WTC11 (cell line): ENCODE results near the gene CD59. TPM values are rescaled to one million over a fixed set of nuclear protein-coding genes. Genes with fewer than 3 reads are reported as not detected.

Experiments
- ATAC-seq: fragments of 200-7000 bp; cut with Tn5 transposase; 2 replicates; pipeline ENCODE4 v1.10.0; 2021; ENCODE audit warnings: mild to moderate bottlenecking, moderate library complexity
- CTCF ChIA-PET: fragments of 300-600 bp; sonication (Branson Sonifier 250); formaldehyde crosslinking; loops from one replicate; lab custom pipeline; 2021; ENCODE audit warnings: antibody characterized with exemption; lab: Charles Lee
- POLR2A ChIA-PET: fragments of 350-600 bp; sonication (Branson Sonifier 250); formaldehyde crosslinking; loops from one replicate; lab custom pipeline; 2021; ENCODE audit warnings: antibody characterized with exemption; lab: Charles Lee
- DNase-seq: peaks from one replicate; pipeline ENCODE4 v3.0.0; 2021; ENCODE audit warnings: low spot score
- H3K27ac Mint-ChIP-seq: 2 replicates; pipeline ENCODE4 v1.8.0; 2021; ENCODE audit warnings: mixed read lengths
- H3K27me3 Mint-ChIP-seq: 2 replicates; pipeline ENCODE4 v1.8.0; 2021; ENCODE audit warnings: low read depth, mild to moderate bottlenecking, moderate library complexity, mixed read lengths
- H3K36me3 Mint-ChIP-seq: 2 replicates; pipeline ENCODE4 v1.8.0; 2021; ENCODE audit warnings: mixed read lengths
- H3K4me1 Mint-ChIP-seq: 2 replicates; pipeline ENCODE4 v1.8.0; 2022; ENCODE audit warnings: mixed read lengths
- H3K4me3 Mint-ChIP-seq: 2 replicates; pipeline ENCODE4 v1.8.0; 2021; ENCODE audit warnings: mild to moderate bottlenecking, moderate library complexity, mixed read lengths
- H3K9me3 Mint-ChIP-seq: 2 replicates; pipeline ENCODE4 v1.8.0; 2021; ENCODE audit warnings: mixed read lengths
- CBFB ChIP-seq: sonication (generic); formaldehyde crosslinking; IDR thresholded peaks from 2 replicates; pipeline ENCODE4 v1.8.1; 2022; ENCODE audit warnings: mild to moderate bottlenecking, low read depth, missing genetic modification reagents
- ETV6 ChIP-seq: sonication (generic); formaldehyde crosslinking; IDR thresholded peaks from 2 replicates; pipeline ENCODE4 v1.8.1; 2022; ENCODE audit warnings: mild to moderate bottlenecking, missing genetic modification reagents
- FOXJ3 ChIP-seq: sonication (generic); formaldehyde crosslinking; IDR thresholded peaks from 2 replicates; pipeline ENCODE4 v1.9.0; 2021; ENCODE audit warnings: missing genetic modification reagents, mild to moderate bottlenecking, borderline replicate concordance
- GRHL2 ChIP-seq: fragments of 250-450 bp; sonication (Bioruptor Pico); IDR thresholded peaks from 2 replicates; pipeline ENCODE4 v1.8.0; 2022; ENCODE audit warnings: mild to moderate bottlenecking, moderate library complexity; ENCODE audit not compliant: insufficient replicate concordance, severe bottlenecking
- IRF2 ChIP-seq: sonication (generic); formaldehyde crosslinking; IDR thresholded peaks from 2 replicates; pipeline ENCODE4 v1.8.0; 2022; ENCODE audit warnings: low read depth, missing genetic modification reagents, borderline replicate concordance
- JUN ChIP-seq: sonication (generic); formaldehyde crosslinking; IDR thresholded peaks from 2 replicates; pipeline ENCODE4 v1.8.0; 2023; ENCODE audit warnings: mild to moderate bottlenecking, missing genetic modification reagents
- PRRX2 ChIP-seq: fragments of 250-450 bp; sonication (Bioruptor Pico); IDR thresholded peaks from 2 replicates; pipeline ENCODE4 v1.8.0; 2021; ENCODE audit warnings: mild to moderate bottlenecking
- RELA ChIP-seq: sonication (generic); formaldehyde crosslinking; IDR thresholded peaks from 2 replicates; pipeline ENCODE4 v1.8.1; 2022; ENCODE audit warnings: missing genetic modification reagents, mild to moderate bottlenecking, borderline replicate concordance
- RORB ChIP-seq: fragments of 250-450 bp; sonication (Bioruptor Pico); IDR thresholded peaks from 2 replicates; pipeline ENCODE4 v1.9.0; 2021; ENCODE audit warnings: mild to moderate bottlenecking
- TCF7 ChIP-seq: sonication (generic); formaldehyde crosslinking; IDR thresholded peaks from 2 replicates; pipeline ENCODE4 v1.8.0; 2022; ENCODE audit warnings: mild to moderate bottlenecking, low read depth, missing genetic modification reagents, moderate library complexity
- TP53 ChIP-seq: sonication (generic); formaldehyde crosslinking; IDR thresholded peaks from 2 replicates; pipeline ENCODE4 v1.8.1; 2023; ENCODE audit warnings: mild to moderate bottlenecking, missing genetic modification reagents
- ZNF121 ChIP-seq: sonication (generic); formaldehyde crosslinking; IDR thresholded peaks from 2 replicates; pipeline ENCODE4 v1.8.0; 2023; ENCODE audit warnings: missing genetic modification reagents
- ZNF317 ChIP-seq: sonication (generic); formaldehyde crosslinking; IDR thresholded peaks from 2 replicates; pipeline ENCODE4 v1.8.1; 2023; ENCODE audit warnings: low read depth, mild to moderate bottlenecking, moderate library complexity, missing genetic modification reagents, borderline replicate concordance
- ZNF423 ChIP-seq: fragments of 250-450 bp; sonication (Bioruptor Pico); IDR thresholded peaks from 2 replicates; pipeline ENCODE4 v2.1.2; 2022; ENCODE audit warnings: mild to moderate bottlenecking, moderate library complexity
- total RNA-seq: library from RNA; stranded (reverse); gene quantifications from 3 replicates; pipeline ENCODE4 v1.2.3, GENCODE V29; 2021
- TF ChIP-seq, protein P1 (sequence below): fragments of 200-600 bp; IDR thresholded peaks from 2 replicates; pipeline ENCODE4 v1.8.0; 2022; ENCODE audit warnings: antibody characterized with exemption
- TF ChIP-seq, protein P2 (sequence below): sonication (generic); formaldehyde crosslinking; IDR thresholded peaks from 2 replicates; pipeline ENCODE4 v1.8.0; 2022; ENCODE audit warnings: mild to moderate bottlenecking, missing genetic modification reagents
- TF ChIP-seq, protein P3 (sequence below): fragments of 250-450 bp; sonication (Bioruptor Pico); IDR thresholded peaks from 2 replicates; pipeline ENCODE4 v1.9.0; 2021; ENCODE audit warnings: mild to moderate bottlenecking, borderline replicate concordance
- TF ChIP-seq, protein P4 (sequence below): sonication (generic); formaldehyde crosslinking; IDR thresholded peaks from 2 replicates; pipeline ENCODE4 v1.8.1; 2023; ENCODE audit warnings: mild to moderate bottlenecking, missing genetic modification reagents
- TF ChIP-seq, protein P5 (sequence below): fragments of 250-450 bp; sonication (Bioruptor Pico); IDR thresholded peaks from 2 replicates; pipeline ENCODE4 v2.1.2; 2022; ENCODE audit warnings: mild to moderate bottlenecking, moderate library complexity
- TF ChIP-seq, protein P6 (sequence below): fragments of 250-450 bp; sonication (Bioruptor Pico); IDR thresholded peaks from 2 replicates; pipeline ENCODE4 v1.9.0; 2021; ENCODE audit warnings: mild to moderate bottlenecking
- TF ChIP-seq, protein P7 (sequence below): fragments of 250-450 bp; sonication (Bioruptor Pico); IDR thresholded peaks from 2 replicates; pipeline ENCODE4 v1.9.0; 2021; ENCODE audit warnings: mild to moderate bottlenecking

The CD59 gene
- total RNA-seq, 1 experiment from 2014 or later = 65.8 TPM

DNA sequence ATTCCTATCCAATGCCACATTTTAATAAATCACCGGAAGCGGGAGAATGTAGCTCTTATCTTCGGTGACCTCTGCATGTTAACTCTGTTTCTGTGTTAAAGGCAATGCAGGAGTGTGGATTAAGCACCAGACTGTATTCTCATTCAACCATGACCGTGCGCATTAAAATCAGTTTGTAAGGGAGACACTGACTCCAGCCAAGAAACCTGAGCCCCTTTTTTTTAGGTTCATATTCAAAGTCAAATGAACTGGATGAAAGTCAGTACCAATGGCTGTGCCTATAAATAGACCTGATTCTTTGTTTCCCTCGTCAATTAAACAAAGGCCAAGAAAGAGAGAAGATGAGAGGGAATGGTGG, 67.8 kb downstream of the CD59 start:
- peaks cover 51% of the 10 kb centered on the region for H3K4me1 Mint-ChIP-seq
- TF ChIP-seq ZNF423 (CRISPR knock-in tag) = no peak
- TF ChIP-seq ZNF317 (CRISPR knock-in tag) = no peak
- no peak for TF ChIP-seq TP53 (CRISPR knock-in tag)
- TF ChIP-seq, protein P1, sequence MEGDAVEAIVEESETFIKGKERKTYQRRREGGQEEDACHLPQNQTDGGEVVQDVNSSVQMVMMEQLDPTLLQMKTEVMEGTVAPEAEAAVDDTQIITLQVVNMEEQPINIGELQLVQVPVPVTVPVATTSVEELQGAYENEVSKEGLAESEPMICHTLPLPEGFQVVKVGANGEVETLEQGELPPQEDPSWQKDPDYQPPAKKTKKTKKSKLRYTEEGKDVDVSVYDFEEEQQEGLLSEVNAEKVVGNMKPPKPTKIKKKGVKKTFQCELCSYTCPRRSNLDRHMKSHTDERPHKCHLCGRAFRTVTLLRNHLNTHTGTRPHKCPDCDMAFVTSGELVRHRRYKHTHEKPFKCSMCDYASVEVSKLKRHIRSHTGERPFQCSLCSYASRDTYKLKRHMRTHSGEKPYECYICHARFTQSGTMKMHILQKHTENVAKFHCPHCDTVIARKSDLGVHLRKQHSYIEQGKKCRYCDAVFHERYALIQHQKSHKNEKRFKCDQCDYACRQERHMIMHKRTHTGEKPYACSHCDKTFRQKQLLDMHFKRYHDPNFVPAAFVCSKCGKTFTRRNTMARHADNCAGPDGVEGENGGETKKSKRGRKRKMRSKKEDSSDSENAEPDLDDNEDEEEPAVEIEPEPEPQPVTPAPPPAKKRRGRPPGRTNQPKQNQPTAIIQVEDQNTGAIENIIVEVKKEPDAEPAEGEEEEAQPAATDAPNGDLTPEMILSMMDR = no peak
- TF ChIP-seq CBFB (CRISPR knock-in tag) = no peak
- POLR2A ChIA-PET = no interaction called here
- peak overlapping the region; percentile 50 for H3K27ac Mint-ChIP-seq
- peaks cover 9% of the 10 kb centered on the region for H3K36me3 Mint-ChIP-seq
- peak; percentile 66 for ATAC-seq
- DNase-seq = no peak
- CTCF ChIA-PET = interaction anchor here (1.2 to 1.5 kb wide), 2 partner anchors 14 to 74 kb away, joined by 3 to 5 read pairs; no protein-coding TSS in a partner anchor
- H3K27me3 Mint-ChIP-seq = no peaks in the 10 kb centered on the region
- H3K4me3 Mint-ChIP-seq = 0 out of 2 replicates have a peak overlapping the region, but pooled peaks have one; percentile 1
- peaks cover 16% of the 10 kb centered on the region for H3K9me3 Mint-ChIP-seq

DNA sequence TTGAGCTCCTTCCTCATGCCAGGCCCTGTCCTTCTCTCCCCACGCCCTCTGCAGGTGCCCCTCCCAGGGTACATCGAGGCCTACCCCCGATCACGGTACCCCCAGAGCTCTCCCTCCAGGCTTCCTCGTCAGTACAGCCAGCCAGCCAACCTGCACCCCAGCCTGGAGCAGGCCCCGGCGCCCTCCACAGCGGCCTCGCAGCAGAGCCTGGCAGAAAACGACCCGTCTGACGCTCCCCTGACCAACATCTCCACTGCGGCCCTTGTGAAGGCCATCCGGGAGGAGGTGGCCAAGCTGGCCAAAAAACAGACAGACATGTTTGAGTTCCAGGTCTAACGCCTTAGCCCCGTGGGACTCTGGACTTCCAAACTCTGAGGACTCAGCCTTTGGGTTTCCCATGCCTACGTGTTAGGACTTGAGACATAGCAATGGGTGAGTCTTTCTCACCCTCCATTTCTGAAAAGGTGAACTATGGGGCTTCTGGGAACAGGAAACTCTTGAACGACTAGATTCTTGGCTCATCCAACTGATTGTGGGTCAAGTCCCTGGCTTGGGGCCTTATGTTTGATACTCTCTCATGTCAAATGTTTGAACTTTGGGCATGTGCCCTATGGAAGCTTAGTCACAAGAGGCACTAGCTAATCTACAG, 68.3 kb downstream of the CD59 start:
- TF ChIP-seq, protein P2, sequence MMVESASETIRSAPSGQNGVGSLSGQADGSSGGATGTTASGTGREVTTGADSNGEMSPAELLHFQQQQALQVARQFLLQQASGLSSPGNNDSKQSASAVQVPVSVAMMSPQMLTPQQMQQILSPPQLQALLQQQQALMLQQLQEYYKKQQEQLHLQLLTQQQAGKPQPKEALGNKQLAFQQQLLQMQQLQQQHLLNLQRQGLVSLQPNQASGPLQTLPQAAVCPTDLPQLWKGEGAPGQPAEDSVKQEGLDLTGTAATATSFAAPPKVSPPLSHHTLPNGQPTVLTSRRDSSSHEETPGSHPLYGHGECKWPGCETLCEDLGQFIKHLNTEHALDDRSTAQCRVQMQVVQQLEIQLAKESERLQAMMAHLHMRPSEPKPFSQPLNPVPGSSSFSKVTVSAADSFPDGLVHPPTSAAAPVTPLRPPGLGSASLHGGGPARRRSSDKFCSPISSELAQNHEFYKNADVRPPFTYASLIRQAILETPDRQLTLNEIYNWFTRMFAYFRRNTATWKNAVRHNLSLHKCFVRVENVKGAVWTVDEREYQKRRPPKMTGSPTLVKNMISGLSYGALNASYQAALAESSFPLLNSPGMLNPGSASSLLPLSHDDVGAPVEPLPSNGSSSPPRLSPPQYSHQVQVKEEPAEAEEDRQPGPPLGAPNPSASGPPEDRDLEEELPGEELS = no peak
- TF ChIP-seq, protein P3, sequence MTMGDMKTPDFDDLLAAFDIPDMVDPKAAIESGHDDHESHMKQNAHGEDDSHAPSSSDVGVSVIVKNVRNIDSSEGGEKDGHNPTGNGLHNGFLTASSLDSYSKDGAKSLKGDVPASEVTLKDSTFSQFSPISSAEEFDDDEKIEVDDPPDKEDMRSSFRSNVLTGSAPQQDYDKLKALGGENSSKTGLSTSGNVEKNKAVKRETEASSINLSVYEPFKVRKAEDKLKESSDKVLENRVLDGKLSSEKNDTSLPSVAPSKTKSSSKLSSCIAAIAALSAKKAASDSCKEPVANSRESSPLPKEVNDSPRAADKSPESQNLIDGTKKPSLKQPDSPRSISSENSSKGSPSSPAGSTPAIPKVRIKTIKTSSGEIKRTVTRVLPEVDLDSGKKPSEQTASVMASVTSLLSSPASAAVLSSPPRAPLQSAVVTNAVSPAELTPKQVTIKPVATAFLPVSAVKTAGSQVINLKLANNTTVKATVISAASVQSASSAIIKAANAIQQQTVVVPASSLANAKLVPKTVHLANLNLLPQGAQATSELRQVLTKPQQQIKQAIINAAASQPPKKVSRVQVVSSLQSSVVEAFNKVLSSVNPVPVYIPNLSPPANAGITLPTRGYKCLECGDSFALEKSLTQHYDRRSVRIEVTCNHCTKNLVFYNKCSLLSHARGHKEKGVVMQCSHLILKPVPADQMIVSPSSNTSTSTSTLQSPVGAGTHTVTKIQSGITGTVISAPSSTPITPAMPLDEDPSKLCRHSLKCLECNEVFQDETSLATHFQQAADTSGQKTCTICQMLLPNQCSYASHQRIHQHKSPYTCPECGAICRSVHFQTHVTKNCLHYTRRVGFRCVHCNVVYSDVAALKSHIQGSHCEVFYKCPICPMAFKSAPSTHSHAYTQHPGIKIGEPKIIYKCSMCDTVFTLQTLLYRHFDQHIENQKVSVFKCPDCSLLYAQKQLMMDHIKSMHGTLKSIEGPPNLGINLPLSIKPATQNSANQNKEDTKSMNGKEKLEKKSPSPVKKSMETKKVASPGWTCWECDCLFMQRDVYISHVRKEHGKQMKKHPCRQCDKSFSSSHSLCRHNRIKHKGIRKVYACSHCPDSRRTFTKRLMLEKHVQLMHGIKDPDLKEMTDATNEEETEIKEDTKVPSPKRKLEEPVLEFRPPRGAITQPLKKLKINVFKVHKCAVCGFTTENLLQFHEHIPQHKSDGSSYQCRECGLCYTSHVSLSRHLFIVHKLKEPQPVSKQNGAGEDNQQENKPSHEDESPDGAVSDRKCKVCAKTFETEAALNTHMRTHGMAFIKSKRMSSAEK = no peak
- TF ChIP-seq, protein P4, sequence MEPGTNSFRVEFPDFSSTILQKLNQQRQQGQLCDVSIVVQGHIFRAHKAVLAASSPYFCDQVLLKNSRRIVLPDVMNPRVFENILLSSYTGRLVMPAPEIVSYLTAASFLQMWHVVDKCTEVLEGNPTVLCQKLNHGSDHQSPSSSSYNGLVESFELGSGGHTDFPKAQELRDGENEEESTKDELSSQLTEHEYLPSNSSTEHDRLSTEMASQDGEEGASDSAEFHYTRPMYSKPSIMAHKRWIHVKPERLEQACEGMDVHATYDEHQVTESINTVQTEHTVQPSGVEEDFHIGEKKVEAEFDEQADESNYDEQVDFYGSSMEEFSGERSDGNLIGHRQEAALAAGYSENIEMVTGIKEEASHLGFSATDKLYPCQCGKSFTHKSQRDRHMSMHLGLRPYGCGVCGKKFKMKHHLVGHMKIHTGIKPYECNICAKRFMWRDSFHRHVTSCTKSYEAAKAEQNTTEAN (CRISPR knock-in tag) = no peak
- TF ChIP-seq FOXJ3 (no peak), JUN (CRISPR knock-in tag) (no peak), ETV6 (CRISPR knock-in tag) (no peak), GRHL2 (no peak), RORB (no peak), PRRX2 (CRISPR knock-in tag) (no peak), IRF2 (no peak), TCF7 (CRISPR knock-in tag) (no peak), ZNF121 (CRISPR knock-in tag) (no peak), RELA (CRISPR knock-in tag) (no peak)
- TF ChIP-seq, protein P5, sequence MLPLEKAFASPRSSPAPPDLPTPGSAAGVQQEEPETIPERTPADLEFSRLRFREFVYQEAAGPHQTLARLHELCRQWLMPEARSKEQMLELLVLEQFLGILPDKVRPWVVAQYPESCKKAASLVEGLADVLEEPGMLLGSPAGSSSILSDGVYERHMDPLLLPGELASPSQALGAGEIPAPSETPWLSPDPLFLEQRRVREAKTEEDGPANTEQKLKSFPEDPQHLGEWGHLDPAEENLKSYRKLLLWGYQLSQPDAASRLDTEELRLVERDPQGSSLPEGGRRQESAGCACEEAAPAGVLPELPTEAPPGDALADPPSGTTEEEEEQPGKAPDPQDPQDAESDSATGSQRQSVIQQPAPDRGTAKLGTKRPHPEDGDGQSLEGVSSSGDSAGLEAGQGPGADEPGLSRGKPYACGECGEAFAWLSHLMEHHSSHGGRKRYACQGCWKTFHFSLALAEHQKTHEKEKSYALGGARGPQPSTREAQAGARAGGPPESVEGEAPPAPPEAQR (CRISPR knock-in tag) = no peak
- TF ChIP-seq, protein P6, sequence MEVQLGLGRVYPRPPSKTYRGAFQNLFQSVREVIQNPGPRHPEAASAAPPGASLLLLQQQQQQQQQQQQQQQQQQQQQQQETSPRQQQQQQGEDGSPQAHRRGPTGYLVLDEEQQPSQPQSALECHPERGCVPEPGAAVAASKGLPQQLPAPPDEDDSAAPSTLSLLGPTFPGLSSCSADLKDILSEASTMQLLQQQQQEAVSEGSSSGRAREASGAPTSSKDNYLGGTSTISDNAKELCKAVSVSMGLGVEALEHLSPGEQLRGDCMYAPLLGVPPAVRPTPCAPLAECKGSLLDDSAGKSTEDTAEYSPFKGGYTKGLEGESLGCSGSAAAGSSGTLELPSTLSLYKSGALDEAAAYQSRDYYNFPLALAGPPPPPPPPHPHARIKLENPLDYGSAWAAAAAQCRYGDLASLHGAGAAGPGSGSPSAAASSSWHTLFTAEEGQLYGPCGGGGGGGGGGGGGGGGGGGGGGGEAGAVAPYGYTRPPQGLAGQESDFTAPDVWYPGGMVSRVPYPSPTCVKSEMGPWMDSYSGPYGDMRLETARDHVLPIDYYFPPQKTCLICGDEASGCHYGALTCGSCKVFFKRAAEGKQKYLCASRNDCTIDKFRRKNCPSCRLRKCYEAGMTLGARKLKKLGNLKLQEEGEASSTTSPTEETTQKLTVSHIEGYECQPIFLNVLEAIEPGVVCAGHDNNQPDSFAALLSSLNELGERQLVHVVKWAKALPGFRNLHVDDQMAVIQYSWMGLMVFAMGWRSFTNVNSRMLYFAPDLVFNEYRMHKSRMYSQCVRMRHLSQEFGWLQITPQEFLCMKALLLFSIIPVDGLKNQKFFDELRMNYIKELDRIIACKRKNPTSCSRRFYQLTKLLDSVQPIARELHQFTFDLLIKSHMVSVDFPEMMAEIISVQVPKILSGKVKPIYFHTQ (CRISPR knock-in tag) = no peak
- TF ChIP-seq, protein P7, sequence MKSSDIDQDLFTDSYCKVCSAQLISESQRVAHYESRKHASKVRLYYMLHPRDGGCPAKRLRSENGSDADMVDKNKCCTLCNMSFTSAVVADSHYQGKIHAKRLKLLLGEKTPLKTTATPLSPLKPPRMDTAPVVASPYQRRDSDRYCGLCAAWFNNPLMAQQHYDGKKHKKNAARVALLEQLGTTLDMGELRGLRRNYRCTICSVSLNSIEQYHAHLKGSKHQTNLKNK (CRISPR knock-in tag) = no peak
- H3K27ac Mint-ChIP-seq = peak overlapping the region; percentile 50
- CTCF ChIA-PET = interaction anchor here (1.2 to 1.5 kb wide), 2 partner anchors 14 to 75 kb away, joined by 3 to 5 read pairs; no protein-coding TSS in a partner anchor
- peaks cover 9% of the 10 kb centered on the region for H3K36me3 Mint-ChIP-seq
- DNase-seq (no peak), ATAC-seq (no peak)
- H3K9me3 Mint-ChIP-seq = peaks cover 16% of the 10 kb centered on the region
- POLR2A ChIA-PET = no interaction called here
- H3K4me1 Mint-ChIP-seq = peaks cover 54% of the 10 kb centered on the region
- H3K27me3 Mint-ChIP-seq = no peaks in the 10 kb centered on the region
- no peak overlapping the region for H3K4me3 Mint-ChIP-seq
